HG02852 (cell line): ENCODE data around the gene MRRF.

Experiments
- ATAC-seq: cut with Tn5 transposase; IDR thresholded peaks from one replicate; pipeline ENCODE4 v1.9.1; 2021; ENCODE audit warnings: mild to moderate bottlenecking, moderate library complexity; ENCODE audit not compliant: unreplicated experiment

Gene MRRF

GRCh38 chr9:122264360-122265148 lies at the start of gene MRRF, which contains the start of gene RBM18:
MRRF (plus strand) TSS chr9:122264882; CDS start chr9:122270892, 6,010 bp downstream.
RBM18 (minus strand) TSS chr9:122264840; CDS start chr9:122261492, 3,348 bp downstream.
- peak; percentile 87 for ATAC-seq

- no peak for ATAC-seq
Observed at GRCh38 chr9:122215663-122216062, 49.0 kb upstream of the MRRF start.

- no peak for ATAC-seq
Observed at GRCh38 chr9:122216138-122216797, 48.4 kb upstream of the MRRF start.

- ATAC-seq, result no peak
Observed at GRCh38 chr9:122216798-122217418, 47.8 kb upstream of the MRRF start.

- no peak for ATAC-seq
Observed at GRCh38 chr9:122217640-122218039, 47.0 kb upstream of the MRRF start.

GRCh38 chr9:122218071-122218934 lies 46.4 kb upstream of the MRRF start:
- ATAC-seq, result no peak

GRCh38 chr9:122218935-122219855 lies 45.5 kb upstream of the MRRF start:
- no peak for ATAC-seq

- no peak for ATAC-seq
Observed at GRCh38 chr9:122219856-122220672, 44.6 kb upstream of the MRRF start.

- ATAC-seq, result no peak
Observed at GRCh38 chr9:122220673-122221182, 44.0 kb upstream of the MRRF start.

- no peak for ATAC-seq
Observed at GRCh38 chr9:122221183-122221811, 43.4 kb upstream of the MRRF start.

GRCh38 chr9:122222791-122223190 lies 41.9 kb upstream of the MRRF start:
- ATAC-seq, result no peak

GRCh38 chr9:122223435-122223834 lies 41.2 kb upstream of the MRRF start:
- ATAC-seq, result no peak

GRCh38 chr9:122225312-122226141 lies 39.2 kb upstream of the MRRF start:
- ATAC-seq, result no peak

GRCh38 chr9:122226142-122226757 lies 38.4 kb upstream of the MRRF start:
- no peak for ATAC-seq

GRCh38 chr9:122226758-122227574 lies 37.7 kb upstream of the MRRF start:
- ATAC-seq, result no peak

- no peak for ATAC-seq
Observed at GRCh38 chr9:122227575-122227900, 37.1 kb upstream of the MRRF start.
